Colonic mucosa (tissue), 4 donors: ENCODE results near the gene VPS35L. TPM values are rescaled to one million over a fixed set of nuclear protein-coding genes. Genes with fewer than 3 reads are reported as not detected.

Experiments
- DNase-seq: peaks from one replicate; pipeline ENCODE4 v3.0.0-alpha.2; 2020
- H3K27ac ChIP-seq: fragments of 200-600 bp; one replicate; pipeline ENCODE4 v1.8.0; 2021
- H3K27me3 ChIP-seq: fragments of 200-600 bp; one replicate; pipeline ENCODE4 v1.8.0; 2021
- H3K36me3 ChIP-seq: fragments of 200-600 bp; one replicate; pipeline ENCODE4 v1.8.0; 2021
- H3K4me1 ChIP-seq: fragments of 200-600 bp; one replicate; pipeline ENCODE4 v1.8.0; 2021; ENCODE audit warnings: mild to moderate bottlenecking
- H3K4me3 ChIP-seq: fragments of 200-600 bp; one replicate; pipeline ENCODE4 v1.8.0; 2021
- H3K9ac ChIP-seq, 2 donors: one replicate each; pipeline ENCODE4 v1.7.0; 2013; ENCODE audit warnings: control low read depth in 2 of 2, low read depth in 2 of 2, low read length in 2 of 2
- H3K9me3 ChIP-seq: fragments of 200-600 bp; one replicate; pipeline ENCODE4 v1.8.0; 2021
- CTCF ChIP-seq: fragments of 200-600 bp; IDR thresholded peaks from one replicate; pipeline ENCODE4 v1.8.0; 2022; ENCODE audit warnings: antibody characterized with exemption, mild to moderate bottlenecking
- intact Hi-C: fragments of 100-400 bp; cut with DNase I; formaldehyde crosslinking; loops from one replicate; pipeline ENCODE4 v1.14.1; 2022
- total RNA-seq, 2 donors: library from RNA; stranded (reverse); fragmentation: NEBNext Ultra II Directional in 1 of 2; extraction: Animal tissue kit (Norgen Biotek cat#: 25700) in 1 of 2; gene quantifications; one replicate each; pipeline ENCODE4 v1.2.1, GENCODE V29; 2021
- donor health status: healthy.
- donor health status: DM: no; HTN: no; CAD: no.
- donor health status: DM: no; HTN: no; CAD: no.

VPS35L gene
- total RNA-seq, 2 donors from 2014 or later = 38.0 to 43.7 TPM

- intact Hi-C loops = no loop called here
- Histone ChIP-seq H3K27ac (no peak overlapping the region), H3K4me3 (no peak overlapping the region), H3K4me1 (no peaks in the 10 kb centered on the region), H3K27me3 (no peaks in the 10 kb centered on the region), H3K36me3 (no peaks in the 10 kb centered on the region), H3K9ac (no peak overlapping the region), H3K9me3 (no peaks in the 10 kb centered on the region)
- DNase-seq = no peak
- TF ChIP-seq CTCF = no peak
Observed at GRCh38 chr16:19735074-19735867, 179.8 kb downstream of the VPS35L start.

GRCh38 chr16:19737306-19738038 lies 182.0 kb downstream of the VPS35L start:
- H3K4me1 ChIP-seq = no peaks in the 10 kb centered on the region
- no peak overlapping the region for H3K9ac ChIP-seq
- no peak overlapping the region for H3K27ac ChIP-seq
- TF ChIP-seq CTCF = no peak
- H3K4me3 ChIP-seq = no peak overlapping the region
- H3K36me3 ChIP-seq = no peaks in the 10 kb centered on the region
- H3K9me3 ChIP-seq = no peaks in the 10 kb centered on the region
- DNase-seq = no peak
- no peaks in the 10 kb centered on the region for H3K27me3 ChIP-seq
- intact Hi-C loops = no loop called here

DNA sequence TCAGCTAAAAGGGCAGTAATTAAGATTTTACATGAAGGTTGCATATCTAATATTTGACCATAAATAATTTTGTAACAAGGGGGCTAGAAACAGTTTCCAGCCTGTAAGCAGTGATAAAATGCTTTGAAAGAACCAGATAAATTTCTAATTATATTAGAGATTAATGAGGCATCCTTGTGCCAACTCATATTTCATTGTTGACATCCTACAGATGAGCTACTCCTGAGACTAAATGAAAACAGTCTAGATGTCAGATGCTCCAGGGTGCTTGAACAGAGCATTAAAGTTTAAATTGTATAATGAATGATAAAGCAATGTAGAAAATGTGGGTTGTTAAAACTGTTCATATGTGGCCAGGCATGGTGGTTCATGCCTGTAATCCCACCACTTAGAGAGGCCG lies 185.9 kb downstream of the VPS35L start:
- intact Hi-C loops = no loop called here
- H3K36me3 ChIP-seq = no peaks in the 10 kb centered on the region
- H3K4me3 ChIP-seq = no peak overlapping the region
- no peak overlapping the region for H3K9ac ChIP-seq
- no peaks in the 10 kb centered on the region for H3K4me1 ChIP-seq
- TF ChIP-seq CTCF = no peak
- no peaks in the 10 kb centered on the region for H3K27me3 ChIP-seq
- no peak for DNase-seq
- no peak overlapping the region for H3K27ac ChIP-seq
- no peaks in the 10 kb centered on the region for H3K9me3 ChIP-seq

- intact Hi-C loops = no loop called here
- no peak for TF ChIP-seq CTCF
- Histone ChIP-seq H3K9ac (no peak overlapping the region), H3K27me3 (no peaks in the 10 kb centered on the region), H3K27ac (no peak overlapping the region), H3K36me3 (no peaks in the 10 kb centered on the region), H3K4me1 (no peaks in the 10 kb centered on the region), H3K9me3 (no peaks in the 10 kb centered on the region), H3K4me3 (no peak overlapping the region)
- DNase-seq = no peak
Observed at GRCh38 chr16:19743816-19744159, 188.3 kb downstream of the VPS35L start.

GRCh38 chr16:19744670-19745069 lies 189.2 kb downstream of the VPS35L start:
- Histone ChIP-seq H3K4me1 (no peaks in the 10 kb centered on the region), H3K9me3 (no peaks in the 10 kb centered on the region), H3K4me3 (no peak overlapping the region), H3K9ac (no peak overlapping the region), H3K27me3 (no peaks in the 10 kb centered on the region), H3K27ac (no peak overlapping the region), H3K36me3 (no peaks in the 10 kb centered on the region)
- DNase-seq = no peak
- no peak for TF ChIP-seq CTCF
- intact Hi-C loops = no loop called here
